ENCODE data around the gene LATS2.
A peak's percentile ranks its signal among the peaks of the same experiment; 100 is the strongest.
"Not testable (repeated sequence)": the region's sequence is repeated elsewhere in the genome, so short reads cannot be mapped to it uniquely, and the experiment has no call there.

LATS2 gene

DNA sequence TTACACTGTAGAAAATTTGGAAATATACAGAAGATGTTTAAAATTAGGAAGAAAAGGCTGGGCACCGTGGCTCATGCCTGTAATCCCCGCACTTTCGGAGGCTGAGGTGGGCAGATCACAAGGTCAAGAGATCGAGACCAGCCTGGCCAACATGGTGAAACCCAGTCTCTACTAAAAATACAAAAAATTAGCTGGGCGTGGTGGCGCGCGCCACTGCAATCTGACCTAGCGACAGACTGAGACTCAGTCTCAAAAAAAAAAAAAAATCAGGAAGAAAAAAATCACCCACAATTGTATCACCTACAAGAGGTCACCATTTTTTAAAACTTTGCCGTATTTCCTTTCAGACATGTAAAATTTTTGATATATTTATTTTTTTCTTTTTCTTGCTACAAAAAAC is 120.9 kb downstream of the LATS2 start:
- WGBS (ENCODE audit: extremely low coverage, insufficient coverage, insufficient read length): no CpG with 5 or more reads among the region's 10 CpGs
- not testable (repeated sequence) for H3K4ac ChIP-seq (ENCODE audit: low read depth, low read length); H3K9me3 ChIP-seq (ENCODE audit: insufficient read depth, low read depth, low read length); H4K8ac ChIP-seq (ENCODE audit: low read depth, low read length); H3K18ac ChIP-seq (ENCODE audit: low read length); H2AK5ac ChIP-seq (ENCODE audit: low read length); H3K79me1 ChIP-seq (ENCODE audit: low read length); H4K12ac ChIP-seq (ENCODE audit: low read depth, low read length); H2BK5ac ChIP-seq (ENCODE audit: low read depth, low read length, poor library complexity); H3K4me1 ChIP-seq (ENCODE audit: control insufficient read depth in 1 of 2, insufficient read depth in 2 of 2, low read length in 2 of 2); H2BK12ac ChIP-seq (ENCODE audit: low read length); H3K9ac ChIP-seq (ENCODE audit: low read length); H3K4me3 ChIP-seq (ENCODE audit: low read depth, low read length); H3K23ac ChIP-seq (ENCODE audit: low read length); H3K79me2 ChIP-seq (ENCODE audit: control insufficient read depth, insufficient read depth, low read length, poor library complexity); H3K27me3 ChIP-seq (ENCODE audit: insufficient read depth, low read length); H2BK120ac ChIP-seq (ENCODE audit: insufficient read depth, low read length, poor library complexity); H3K27ac ChIP-seq (ENCODE audit: low read depth, low read length); H3K14ac ChIP-seq (ENCODE audit: low read length); H3K36me3 ChIP-seq (ENCODE audit: control insufficient read depth in 1 of 2, insufficient read depth in 2 of 2, low read length in 2 of 2); H4K91ac ChIP-seq (ENCODE audit: low read depth, low read length); H3K4me2 ChIP-seq (ENCODE audit: low read length); DNase-seq; H2AFZ ChIP-seq (ENCODE audit: insufficient read depth, low read length, poor library complexity)

DNA sequence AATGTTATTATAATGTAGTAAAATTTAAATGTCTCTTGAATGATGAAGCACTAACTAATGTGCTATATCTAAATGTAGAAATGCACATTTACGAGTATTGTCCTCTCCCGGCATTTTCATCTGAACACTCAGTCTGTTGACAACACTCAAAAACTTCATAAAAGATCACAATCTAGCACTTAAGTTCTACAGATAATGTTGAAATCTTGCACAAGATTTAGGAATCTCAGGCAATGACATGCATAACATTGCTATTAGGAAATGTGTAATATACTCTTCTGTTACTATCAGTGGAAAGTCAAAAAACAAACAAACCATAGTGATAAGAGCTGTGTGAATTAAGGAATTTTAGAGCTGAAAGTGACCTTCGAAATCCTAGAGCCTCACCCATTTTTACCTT is 121.3 kb downstream of the LATS2 start:
- no CpG with 5 or more reads among the region's 3 CpGs for WGBS (ENCODE audit: extremely low coverage, insufficient coverage, insufficient read length)
- no peak overlapping the region for H3K14ac ChIP-seq (ENCODE audit: low read length)
- no peak overlapping the region for H2BK12ac ChIP-seq (ENCODE audit: low read length)

DNA sequence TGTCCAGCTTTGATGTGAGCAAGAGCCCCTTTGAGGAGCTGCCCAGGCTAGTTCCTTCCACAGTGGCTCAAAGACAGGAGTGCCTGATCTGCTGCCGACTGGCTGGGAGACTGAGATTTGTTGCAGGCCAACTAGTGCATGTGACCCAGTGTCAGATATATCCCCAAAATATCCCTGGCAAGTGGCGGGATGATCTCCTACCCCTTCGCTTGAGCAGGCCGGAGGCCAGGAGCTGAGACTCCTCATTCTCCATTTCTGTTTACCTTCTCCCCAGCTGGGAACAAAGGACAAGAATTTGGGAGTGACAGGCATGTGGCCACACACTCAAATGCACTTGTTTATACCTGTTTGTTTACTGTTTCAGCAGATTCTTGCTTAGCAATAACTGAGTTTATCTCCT is 121.7 kb downstream of the LATS2 start:
- H2AK5ac ChIP-seq (ENCODE audit: low read length): no peak overlapping the region
- WGBS (ENCODE audit: extremely low coverage, insufficient coverage, insufficient read length): no CpG with 5 or more reads among the region's 4 CpGs
- no peak overlapping the region for H3K4ac ChIP-seq (ENCODE audit: low read depth, low read length)
- no peaks in the 10 kb centered on the region for H3K27me3 ChIP-seq (ENCODE audit: insufficient read depth, low read length)
- H3K9ac ChIP-seq (ENCODE audit: low read length): no peak overlapping the region
- H3K79me2 ChIP-seq (ENCODE audit: control insufficient read depth, insufficient read depth, low read length, poor library complexity): no peaks in the 10 kb centered on the region
- H4K91ac ChIP-seq (ENCODE audit: low read depth, low read length): peak overlapping the region; percentile 91
- H3K4me2 ChIP-seq (ENCODE audit: low read length): no peak overlapping the region
- H2BK5ac ChIP-seq (ENCODE audit: low read depth, low read length, poor library complexity): peak overlapping the region; percentile 83
- DNase-seq: no peak
- peak overlapping the region; percentile 67 for H3K14ac ChIP-seq (ENCODE audit: low read length)
- peak overlapping the region; percentile 26 for H2BK120ac ChIP-seq (ENCODE audit: insufficient read depth, low read length, poor library complexity)
- peak overlapping the region; percentile 3 for H2AFZ ChIP-seq (ENCODE audit: insufficient read depth, low read length, poor library complexity)
- peak overlapping the region; percentile 75 for H4K8ac ChIP-seq (ENCODE audit: low read depth, low read length)
- peaks cover 0 to 5% of the 10 kb centered on the region in 2 experiments for H3K4me1 ChIP-seq (ENCODE audit: control insufficient read depth in 1 of 2, insufficient read depth in 2 of 2, low read length in 2 of 2)
- H3K79me1 ChIP-seq (ENCODE audit: low read length): peaks cover 4% of the 10 kb centered on the region
- H3K36me3 ChIP-seq (ENCODE audit: control insufficient read depth in 1 of 2, insufficient read depth in 2 of 2, low read length in 2 of 2): no peaks in the 10 kb centered on the region
- no peak overlapping the region for H3K23ac ChIP-seq (ENCODE audit: low read length)
- no peak overlapping the region for H3K4me3 ChIP-seq (ENCODE audit: low read depth, low read length)
- no peaks in the 10 kb centered on the region for H3K9me3 ChIP-seq (ENCODE audit: insufficient read depth, low read depth, low read length)
- peak overlapping the region; percentile 61 for H3K18ac ChIP-seq (ENCODE audit: low read length)
- H3K27ac ChIP-seq (ENCODE audit: low read depth, low read length): peak overlapping the region; percentile 62
- no peak overlapping the region for H4K12ac ChIP-seq (ENCODE audit: low read depth, low read length)
- H2BK12ac ChIP-seq (ENCODE audit: low read length): peak overlapping the region; percentile 75

More for the DNA sequence above, 121.3 kb downstream of the LATS2 start:
- H3K4ac ChIP-seq (ENCODE audit: low read depth, low read length): no peak overlapping the region
- no peak overlapping the region for H2AFZ ChIP-seq (ENCODE audit: insufficient read depth, low read length, poor library complexity)
- H2BK5ac ChIP-seq (ENCODE audit: low read depth, low read length, poor library complexity): no peak overlapping the region
- DNase-seq: peak; percentile 61 to 99
- H3K79me2 ChIP-seq (ENCODE audit: control insufficient read depth, insufficient read depth, low read length, poor library complexity): no peaks in the 10 kb centered on the region
- no peaks in the 10 kb centered on the region for H3K9me3 ChIP-seq (ENCODE audit: insufficient read depth, low read depth, low read length)
- H4K8ac ChIP-seq (ENCODE audit: low read depth, low read length): no peak overlapping the region
- H3K4me3 ChIP-seq (ENCODE audit: low read depth, low read length): no peak overlapping the region
- no peak overlapping the region for H3K23ac ChIP-seq (ENCODE audit: low read length)
- H4K12ac ChIP-seq (ENCODE audit: low read depth, low read length): no peak overlapping the region
- no peaks in the 10 kb centered on the region for H3K27me3 ChIP-seq (ENCODE audit: insufficient read depth, low read length)
- no peak overlapping the region for H3K27ac ChIP-seq (ENCODE audit: low read depth, low read length)
- H3K36me3 ChIP-seq (ENCODE audit: control insufficient read depth in 1 of 2, insufficient read depth in 2 of 2, low read length in 2 of 2): no peaks in the 10 kb centered on the region
- no peak overlapping the region for H3K4me2 ChIP-seq (ENCODE audit: low read length)
- no peak overlapping the region for H2AK5ac ChIP-seq (ENCODE audit: low read length)
- no peak overlapping the region for H3K18ac ChIP-seq (ENCODE audit: low read length)
- no peak overlapping the region for H3K9ac ChIP-seq (ENCODE audit: low read length)
- H4K91ac ChIP-seq (ENCODE audit: low read depth, low read length): no peak overlapping the region
- H3K79me1 ChIP-seq (ENCODE audit: low read length): peaks cover 4% of the 10 kb centered on the region
- H3K4me1 ChIP-seq (ENCODE audit: control insufficient read depth in 1 of 2, insufficient read depth in 2 of 2, low read length in 2 of 2): peaks cover 0 to 5% of the 10 kb centered on the region in 2 experiments
- no peak overlapping the region for H2BK120ac ChIP-seq (ENCODE audit: insufficient read depth, low read length, poor library complexity)

DNA sequence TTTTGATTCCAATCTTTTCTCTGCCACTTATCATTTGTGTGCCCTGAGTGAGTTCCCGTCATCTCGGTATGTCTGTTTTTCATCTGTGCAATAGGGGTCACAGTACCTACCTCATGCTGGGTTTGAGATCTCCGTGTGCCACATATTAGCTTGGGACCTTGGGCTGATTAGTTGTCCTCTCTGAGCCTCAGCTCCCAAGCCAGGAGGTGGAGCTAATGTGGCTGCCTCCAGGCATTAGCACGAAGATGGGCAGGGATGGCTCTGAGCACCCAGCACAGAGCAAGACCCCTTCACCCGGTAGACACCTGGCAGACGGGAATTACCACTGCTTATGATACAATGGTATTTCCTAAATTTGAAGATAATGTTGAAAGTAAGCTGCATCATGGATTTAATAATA is 123.1 kb downstream of the LATS2 start:
- Histone ChIP-seq H2BK12ac (ENCODE audit: low read length) (no peak overlapping the region), H3K36me3 (ENCODE audit: control insufficient read depth in 1 of 2, insufficient read depth in 2 of 2, low read length in 2 of 2) (no peaks in the 10 kb centered on the region), H2AK5ac (ENCODE audit: low read length) (no peak overlapping the region), H2AFZ (ENCODE audit: insufficient read depth, low read length, poor library complexity) (no peak overlapping the region), H3K14ac (ENCODE audit: low read length) (no peak overlapping the region), H2BK120ac (ENCODE audit: insufficient read depth, low read length, poor library complexity) (no peak overlapping the region), H3K27ac (ENCODE audit: low read depth, low read length) (no peak overlapping the region), H3K9ac (ENCODE audit: low read length) (no peak overlapping the region), H3K23ac (ENCODE audit: low read length) (no peak overlapping the region), H3K4me1 (ENCODE audit: control insufficient read depth in 1 of 2, insufficient read depth in 2 of 2, low read length in 2 of 2) (peaks cover 0 to 5% of the 10 kb centered on the region in 2 experiments), H3K4me2 (ENCODE audit: low read length) (no peak overlapping the region), H2BK5ac (ENCODE audit: low read depth, low read length, poor library complexity) (no peak overlapping the region), H3K18ac (ENCODE audit: low read length) (no peak overlapping the region), H3K4me3 (ENCODE audit: low read depth, low read length) (no peak overlapping the region), H3K79me2 (ENCODE audit: control insufficient read depth, insufficient read depth, low read length, poor library complexity) (no peaks in the 10 kb centered on the region), H4K12ac (ENCODE audit: low read depth, low read length) (no peak overlapping the region), H3K79me1 (ENCODE audit: low read length) (peaks cover 4% of the 10 kb centered on the region), H4K91ac (ENCODE audit: low read depth, low read length) (no peak overlapping the region), H3K4ac (ENCODE audit: low read depth, low read length) (no peak overlapping the region), H3K27me3 (ENCODE audit: insufficient read depth, low read length) (no peaks in the 10 kb centered on the region), H3K9me3 (ENCODE audit: insufficient read depth, low read depth, low read length) (no peaks in the 10 kb centered on the region), H4K8ac (ENCODE audit: low read depth, low read length) (no peak overlapping the region)
- WGBS (ENCODE audit: extremely low coverage, insufficient coverage, insufficient read length): no CpG with 5 or more reads among the region's 6 CpGs
- DNase-seq: no peak

Measured in trophoblast cell (in vitro differentiated cells and primary cell).